HCT116 (cell line): ENCODE results near the gene TCF19.

Experiments used
- EZH2 ChIP-seq: fragments of 200-600 bp; sonication (generic); IDR thresholded peaks from 2 replicates; pipeline ENCODE4 v1.6.1; 2017; ENCODE audit warnings: antibody characterized with exemption, mixed run types
- EZH2phosphoT487 ChIP-seq: fragments of 200-600 bp; IDR thresholded peaks from 2 replicates; pipeline ENCODE4 v1.6.1; 2018; ENCODE audit warnings: antibody characterized with exemption, borderline replicate concordance
- POLR2AphosphoS5 ChIP-seq: IDR thresholded peaks from 2 replicates; pipeline ENCODE4 v1.6.1; 2011; ENCODE audit warnings: mild to moderate bottlenecking, low read depth, low read length, moderate library complexity
- TF ChIP-seq, protein P1 (sequence below), 3 experiments: fragments of 200-600 bp in 1 of 3; sonication (generic) in 1 of 3; IDR thresholded peaks in 2 of 3; conservative IDR thresholded peaks in 1 of 3; 2 replicates each; pipeline ENCODE4 v1.5.1; 2012 to 2017; ENCODE audit warnings: low read depth in 2 of 3, low read length in 2 of 3, antibody characterized with exemption in 1 of 3, borderline replicate concordance in 1 of 3, control low read depth in 1 of 3, mild to moderate bottlenecking in 1 of 3, mixed read lengths in 1 of 3, mixed run types in 1 of 3, moderate library complexity in 1 of 3; ENCODE audit not compliant: insufficient read depth in 1 of 3

DNA sequence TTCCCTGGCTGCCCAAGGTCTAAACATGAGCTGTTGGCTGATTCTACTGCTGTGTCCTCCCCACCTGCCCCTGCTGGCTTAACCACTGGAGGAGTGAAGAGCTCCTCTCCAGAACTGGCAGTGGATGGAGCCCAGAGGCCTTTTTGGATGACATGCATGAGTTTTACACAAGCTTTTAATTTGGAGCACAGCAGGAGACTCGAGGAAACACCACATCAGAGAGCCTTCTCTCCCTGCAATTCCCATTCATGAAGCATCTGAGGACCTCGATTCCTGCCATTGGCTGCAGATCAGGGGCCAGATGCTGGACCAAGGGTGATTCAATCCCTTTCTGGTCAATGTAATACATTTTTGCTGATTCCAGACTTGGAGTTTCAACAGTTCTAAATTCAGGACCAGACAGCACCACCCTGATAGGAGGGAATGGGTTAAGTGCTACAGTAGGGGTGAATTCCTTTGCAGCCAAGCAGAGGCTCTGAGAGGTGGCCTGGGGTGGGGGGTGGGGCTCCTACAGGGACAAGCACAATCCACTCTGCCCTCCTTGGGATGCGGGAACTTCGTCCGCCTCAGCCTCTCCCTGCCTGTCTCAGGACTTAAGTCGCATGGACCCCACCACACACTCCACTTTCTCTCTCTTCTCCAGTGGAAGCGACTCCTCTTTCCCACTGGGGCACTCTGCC is 44.4 kb upstream of the TCF19 start:
- TF ChIP-seq, protein P1, sequence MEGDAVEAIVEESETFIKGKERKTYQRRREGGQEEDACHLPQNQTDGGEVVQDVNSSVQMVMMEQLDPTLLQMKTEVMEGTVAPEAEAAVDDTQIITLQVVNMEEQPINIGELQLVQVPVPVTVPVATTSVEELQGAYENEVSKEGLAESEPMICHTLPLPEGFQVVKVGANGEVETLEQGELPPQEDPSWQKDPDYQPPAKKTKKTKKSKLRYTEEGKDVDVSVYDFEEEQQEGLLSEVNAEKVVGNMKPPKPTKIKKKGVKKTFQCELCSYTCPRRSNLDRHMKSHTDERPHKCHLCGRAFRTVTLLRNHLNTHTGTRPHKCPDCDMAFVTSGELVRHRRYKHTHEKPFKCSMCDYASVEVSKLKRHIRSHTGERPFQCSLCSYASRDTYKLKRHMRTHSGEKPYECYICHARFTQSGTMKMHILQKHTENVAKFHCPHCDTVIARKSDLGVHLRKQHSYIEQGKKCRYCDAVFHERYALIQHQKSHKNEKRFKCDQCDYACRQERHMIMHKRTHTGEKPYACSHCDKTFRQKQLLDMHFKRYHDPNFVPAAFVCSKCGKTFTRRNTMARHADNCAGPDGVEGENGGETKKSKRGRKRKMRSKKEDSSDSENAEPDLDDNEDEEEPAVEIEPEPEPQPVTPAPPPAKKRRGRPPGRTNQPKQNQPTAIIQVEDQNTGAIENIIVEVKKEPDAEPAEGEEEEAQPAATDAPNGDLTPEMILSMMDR (IDR thresholded peaks at IDR 0.05 in 2 of 3, conservative IDR thresholded peaks at IDR 0.05 in 1 of 3; ENCODE audit: borderline replicate concordance in 1 of 3, insufficient read depth in 1 of 3, low read depth in 2 of 3, low read length in 2 of 3), result no peak
- TF ChIP-seq EZH2 (no peak), EZH2phosphoT487 (no peak), POLR2AphosphoS5 (no peak)
